HG02885 (cell line): ENCODE measurements around the gene THRA.

Source experiments
- ATAC-seq: cut with Tn5 transposase; IDR thresholded peaks from one replicate; pipeline ENCODE4 v1.9.1; 2021; ENCODE audit warnings: mild to moderate bottlenecking; ENCODE audit not compliant: unreplicated experiment, poor library complexity

THRA gene

GRCh38 chr17:40095944-40096791, 33.4 kb downstream of the THRA start:
- peak; percentile 32 for ATAC-seq

GRCh38 chr17:40097087-40097486, 34.3 kb downstream of the THRA start:
- no peak for ATAC-seq

- ATAC-seq, result no peak
Measured at GRCh38 chr17:40097931-40098845, 35.4 kb downstream of the THRA start.

GRCh38 chr17:40098846-40099618, 36.3 kb downstream of the THRA start:
- peak; percentile 71 for ATAC-seq

- ATAC-seq, result no peak
Measured at GRCh38 chr17:40099619-40100418, 37.1 kb downstream of the THRA start.

GRCh38 chr17:40100419-40100668, 37.6 kb downstream of the THRA start, which contains the start of gene NR1D1:
TSS of gene NR1D1 (minus strand) at chr17:40100589. CDS start at chr17:40100094, 495 bp downstream.
- ATAC-seq, result peak; percentile 1

GRCh38 chr17:40100669-40101366, 38.1 kb downstream of the THRA start:
- ATAC-seq, result peak; percentile 41

- ATAC-seq, result no peak
Measured at GRCh38 chr17:40101367-40102210, 38.8 kb downstream of the THRA start.

GRCh38 chr17:40103071-40103661, 40.4 kb downstream of the THRA start:
- ATAC-seq, result no peak

- ATAC-seq, result no peak
Measured at GRCh38 chr17:40103688-40104087, 40.9 kb downstream of the THRA start.

- no peak for ATAC-seq
Measured at GRCh38 chr17:40104594-40105486, 42.1 kb downstream of the THRA start.

GRCh38 chr17:40105861-40106759, 43.3 kb downstream of the THRA start:
- no peak for ATAC-seq

- no peak for ATAC-seq
Measured at GRCh38 chr17:40106760-40107521, 44.2 kb downstream of the THRA start.

GRCh38 chr17:40107522-40108174, 44.9 kb downstream of the THRA start:
- ATAC-seq, result no peak
